Measurements from ENCODE around the gene CES3. TPM values are rescaled to one million over a fixed set of nuclear protein-coding genes. Genes with fewer than 3 reads are reported as not detected.

CES3 gene
- total and polyA plus RNA-seq, 4 donors, result 0.19 to 28.3 (median 12.5) TPM

- H3K4me3 ChIP-seq (ENCODE audit: low read depth in 1 of 3, low read length in 3 of 3), result no peak overlapping the region
- WGBS, result 91% methylated on average over 4 of the region's 4 CpGs
- no peaks in the 10 kb centered on the region for H3K27me3 ChIP-seq (ENCODE audit: control insufficient read depth in 4 of 4, insufficient read depth in 4 of 4, low read length in 3 of 4)
- no peaks in the 10 kb centered on the region for H3K9me3 ChIP-seq (ENCODE audit: control insufficient read depth in 4 of 4, low read length in 3 of 4)
- TF ChIP-seq JUND (IDR thresholded peaks at IDR 0.05), result no peak
- no peak for TF ChIP-seq FOXA1 (IDR thresholded peaks at IDR 0.05)
- TF ChIP-seq MAX (IDR thresholded peaks at IDR 0.05), result no peak
- TF ChIP-seq SP1 (IDR thresholded peaks at IDR 0.05), result no peak
- TF ChIP-seq RAD21 (IDR thresholded peaks at IDR 0.05), result no peak
- TF ChIP-seq FOXA2 (IDR thresholded peaks at IDR 0.05), result no peak
- no peak for TF ChIP-seq GABPA (IDR thresholded peaks at IDR 0.05 in 1 of 2, conservative IDR thresholded peaks at IDR 0.05 in 1 of 2)
- no peak for TF ChIP-seq EGR1 (IDR thresholded peaks at IDR 0.05; ENCODE audit: low read depth in 2 of 2)
- TF ChIP-seq HNF4A (conservative IDR thresholded peaks at IDR 0.05), result no peak
- no peak overlapping the region for H3K9ac ChIP-seq (ENCODE audit: low read depth in 1 of 2, low read length in 2 of 2)
- no peaks in the 10 kb centered on the region for H3K36me3 ChIP-seq (ENCODE audit: control insufficient read depth in 4 of 4, insufficient read depth in 3 of 4, low read depth in 1 of 4, low read length in 3 of 4)
- DNase-seq (ENCODE audit: low spot score), result no peak
- no peak overlapping the region for H3K27ac ChIP-seq (ENCODE audit: low read depth in 1 of 2, low read length in 2 of 2)
- peaks cover 10 to 42% (median 35%) of the 10 kb centered on the region in 4 donors for H3K4me1 ChIP-seq (ENCODE audit: control insufficient read depth in 4 of 4, insufficient read depth in 4 of 4, low read length in 3 of 4)
These were observed 9.9 kb upstream of the CES3 start for GRCh38 chr16:66950971-66951790.

GRCh38 chr16:66952430-66953110, 8.5 kb upstream of the CES3 start:
- Histone ChIP-seq H3K4me1 (ENCODE audit: control insufficient read depth in 4 of 4, insufficient read depth in 4 of 4, low read length in 3 of 4) (peaks cover 10 to 45% (median 39%) of the 10 kb centered on the region in 4 donors), H3K27ac (ENCODE audit: low read depth in 1 of 2, low read length in 2 of 2) (no peak overlapping the region), H3K9ac (ENCODE audit: low read depth in 1 of 2, low read length in 2 of 2) (no peak overlapping the region)

More at GRCh38 chr16:66952430-66953110, 8.5 kb upstream of the CES3 start:
- TF ChIP-seq MAX (IDR thresholded peaks at IDR 0.05) (no peak), EGR1 (IDR thresholded peaks at IDR 0.05; ENCODE audit: low read depth in 2 of 2) (no peak), RXRA (IDR thresholded peaks at IDR 0.05) (no peak), ZBTB33 (IDR thresholded peaks at IDR 0.05) (no peak)
- 82% methylated on average over 7 of the region's 7 CpGs for WGBS
- Histone ChIP-seq H3K27me3 (ENCODE audit: control insufficient read depth in 4 of 4, insufficient read depth in 4 of 4, low read length in 3 of 4) (no peaks in the 10 kb centered on the region), H3K9me3 (ENCODE audit: control insufficient read depth in 4 of 4, low read length in 3 of 4) (no peaks in the 10 kb centered on the region), H3K4me3 (ENCODE audit: low read depth in 1 of 3, low read length in 3 of 3) (no peak overlapping the region), H3K36me3 (ENCODE audit: control insufficient read depth in 4 of 4, insufficient read depth in 3 of 4, low read depth in 1 of 4, low read length in 3 of 4) (no peaks in the 10 kb centered on the region)
- no peak for DNase-seq (ENCODE audit: low spot score)
